Mesenchymal stem cell (in vitro differentiated cells and primary cell): ENCODE data around the gene GABBR2.

Experiments used
- DNase-seq: peaks from one replicate; pipeline ENCODE4 v3.0.0-alpha.2; 2013
- H2AFZ ChIP-seq: one replicate; pipeline ENCODE4 v1.6.1; 2013; ENCODE audit warnings: low read depth, mild to moderate bottlenecking, control low read depth, inconsistent platforms, low read length, moderate library complexity
- H2AK5ac ChIP-seq: 2 replicates; pipeline ENCODE4 v1.6.1; 2013; ENCODE audit warnings: low read length, moderate library complexity, mild to moderate bottlenecking, inconsistent platforms; ENCODE audit not compliant: severe bottlenecking
- H2BK120ac ChIP-seq: one replicate; pipeline ENCODE4 v1.6.1; 2013; ENCODE audit warnings: low read depth, mild to moderate bottlenecking, inconsistent platforms, low read length, moderate library complexity
- H2BK12ac ChIP-seq, 2 experiments: one replicate each; pipeline ENCODE4 v1.6.1; 2013; ENCODE audit warnings: inconsistent platforms in 2 of 2, low read length in 2 of 2, mild to moderate bottlenecking in 2 of 2, moderate library complexity in 2 of 2, control low read depth in 1 of 2
- H2BK15ac ChIP-seq: one replicate; pipeline ENCODE4 v1.6.1; 2013; ENCODE audit warnings: mild to moderate bottlenecking, low read depth, inconsistent platforms; ENCODE audit not compliant: poor library complexity, severe bottlenecking
- H2BK5ac ChIP-seq: 2 replicates; pipeline ENCODE4 v1.6.1; 2013; ENCODE audit warnings: low read depth, mild to moderate bottlenecking, low read length, control low read depth, inconsistent platforms; ENCODE audit not compliant: poor library complexity, severe bottlenecking
- H3K14ac ChIP-seq, 2 experiments: one replicate each; pipeline ENCODE4 v1.6.1; 2013; ENCODE audit warnings: inconsistent platforms in 2 of 2, low read length in 2 of 2, control low read depth in 1 of 2, mild to moderate bottlenecking in 1 of 2, moderate library complexity in 1 of 2
- H3K18ac ChIP-seq, 2 experiments: one replicate each; pipeline ENCODE4 v1.6.1; 2013; ENCODE audit warnings: inconsistent platforms in 2 of 2, low read length in 2 of 2, control low read depth in 1 of 2, low read depth in 1 of 2, mild to moderate bottlenecking in 1 of 2
- H3K23ac ChIP-seq, 2 experiments: one replicate each; pipeline ENCODE4 v1.6.1; 2013; ENCODE audit warnings: inconsistent platforms in 2 of 2, low read length in 2 of 2, mild to moderate bottlenecking in 2 of 2, moderate library complexity in 2 of 2, control low read depth in 1 of 2
- H3K27ac ChIP-seq: 2 replicates; pipeline ENCODE4 v1.5.1; 2013; ENCODE audit warnings: mild to moderate bottlenecking, moderate library complexity, low read length, control low read depth, inconsistent platforms; ENCODE audit not compliant: poor library complexity, severe bottlenecking
- H3K27me3 ChIP-seq, 2 experiments: 2 replicates each; pipeline versions ENCODE4 v1.6.1 to v1.7.0; 2013; ENCODE audit warnings: low read length in 2 of 2, mild to moderate bottlenecking in 2 of 2, moderate library complexity in 2 of 2, control low read depth in 1 of 2, inconsistent platforms in 1 of 2; ENCODE audit not compliant: control insufficient read depth in 1 of 2, insufficient read depth in 1 of 2
- H3K36me3 ChIP-seq, 2 experiments: 2 replicates each; pipeline versions ENCODE4 v1.6.1 to v1.7.0; 2013; ENCODE audit warnings: low read length in 2 of 2, control low read depth in 1 of 2, inconsistent platforms in 1 of 2, low read depth in 1 of 2, mild to moderate bottlenecking in 1 of 2; ENCODE audit not compliant: insufficient read depth in 2 of 2, control insufficient read depth in 1 of 2
- H3K4ac ChIP-seq, 2 experiments: one replicate each; pipeline ENCODE4 v1.6.1; 2013; ENCODE audit warnings: inconsistent platforms in 2 of 2, low read length in 2 of 2, mild to moderate bottlenecking in 2 of 2, moderate library complexity in 2 of 2, control low read depth in 1 of 2, low read depth in 1 of 2
- H3K4me1 ChIP-seq: 2 replicates; pipeline ENCODE4 v1.6.1; 2013; ENCODE audit warnings: low read depth, low read length, control low read depth; ENCODE audit not compliant: control insufficient read depth, insufficient read depth
- H3K4me2 ChIP-seq: 2 replicates; pipeline ENCODE4 v1.6.1; 2013; ENCODE audit warnings: low read length, mild to moderate bottlenecking, inconsistent platforms; ENCODE audit not compliant: poor library complexity, severe bottlenecking
- H3K4me3 ChIP-seq, 2 experiments: 2 replicates each; pipeline versions ENCODE4 v1.5.1 to v1.7.0; 2013; ENCODE audit warnings: low read length in 2 of 2, mild to moderate bottlenecking in 2 of 2, control low read depth in 1 of 2, low read depth in 1 of 2; ENCODE audit not compliant: insufficient read depth in 1 of 2
- H3K79me1 ChIP-seq: replicated peaks from 2 replicates; pipeline ENCODE4 v1.6.1; 2013; ENCODE audit warnings: mild to moderate bottlenecking, control low read depth, low read length, inconsistent platforms; ENCODE audit not compliant: poor library complexity, severe bottlenecking
- H3K9ac ChIP-seq: 2 replicates; pipeline ENCODE4 v1.7.0; 2013; ENCODE audit warnings: mild to moderate bottlenecking, low read length, moderate library complexity
- H3K9me3 ChIP-seq: 2 replicates; pipeline ENCODE4 v1.7.0; 2013; ENCODE audit warnings: mild to moderate bottlenecking, low read length; ENCODE audit not compliant: control insufficient read depth
- H4K8ac ChIP-seq: one replicate; pipeline ENCODE4 v1.6.1; 2013; ENCODE audit warnings: inconsistent platforms, mild to moderate bottlenecking, low read length, moderate library complexity
- H4K91ac ChIP-seq: one replicate; pipeline ENCODE4 v1.6.1; 2013; ENCODE audit warnings: mild to moderate bottlenecking, low read length, inconsistent platforms
- WGBS: methylation state at CpG from one replicate; pipeline ENCODE4 v1.1.7; 2013; ENCODE audit warnings: mixed read lengths; 5-methylcytosine and 5-hydroxymethylcytosine counted together

GABBR2 gene

DNA sequence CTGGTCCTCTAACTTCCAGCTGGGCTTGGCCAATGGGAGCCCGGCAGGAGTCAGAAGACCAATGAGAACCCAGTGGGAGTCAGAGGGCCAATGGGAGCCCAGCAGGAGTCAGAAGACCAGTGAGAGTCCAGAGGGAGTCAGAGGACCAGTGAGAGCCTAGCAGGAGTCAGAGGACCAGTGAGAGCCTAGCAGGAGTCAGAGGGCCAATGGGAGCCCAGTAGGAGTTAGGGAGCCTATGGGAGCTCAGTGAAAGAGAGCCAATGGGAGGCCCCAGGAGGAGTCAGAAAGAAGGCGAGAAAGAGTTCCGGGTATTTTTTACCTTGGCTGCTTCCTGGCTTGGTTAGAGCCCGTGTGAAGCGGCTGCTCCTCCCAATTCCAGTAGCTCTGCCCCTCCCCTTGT is 191.0 kb downstream of the GABBR2 start:
- no peak overlapping the region for H3K27ac ChIP-seq
- no peak overlapping the region for H3K4me3 ChIP-seq
- H2BK120ac ChIP-seq, result no peak overlapping the region
- no peak overlapping the region for H2BK15ac ChIP-seq
- H4K8ac ChIP-seq, result no peak overlapping the region
- no peaks in the 10 kb centered on the region for H3K79me1 ChIP-seq
- H3K4ac ChIP-seq, result no peak overlapping the region
- no peak for DNase-seq
- no peak overlapping the region for H2AK5ac ChIP-seq
- no peak overlapping the region for H2AFZ ChIP-seq
- no peaks in the 10 kb centered on the region for H3K36me3 ChIP-seq
- 82% methylated on average over 5 of the region's 5 CpGs for WGBS
- H2BK12ac ChIP-seq, result no peak overlapping the region
- no peak overlapping the region for H3K23ac ChIP-seq
- no peak overlapping the region for H3K18ac ChIP-seq
- H3K4me1 ChIP-seq, result no peaks in the 10 kb centered on the region
- peaks cover 7 to 15% of the 10 kb centered on the region in 2 experiments for H3K27me3 ChIP-seq
- H3K9ac ChIP-seq, result no peak overlapping the region
- no peak overlapping the region for H2BK5ac ChIP-seq
- no peak overlapping the region for H3K14ac ChIP-seq
- no peaks in the 10 kb centered on the region for H3K9me3 ChIP-seq
- no peak overlapping the region for H3K4me2 ChIP-seq
- no peak overlapping the region for H4K91ac ChIP-seq

DNA sequence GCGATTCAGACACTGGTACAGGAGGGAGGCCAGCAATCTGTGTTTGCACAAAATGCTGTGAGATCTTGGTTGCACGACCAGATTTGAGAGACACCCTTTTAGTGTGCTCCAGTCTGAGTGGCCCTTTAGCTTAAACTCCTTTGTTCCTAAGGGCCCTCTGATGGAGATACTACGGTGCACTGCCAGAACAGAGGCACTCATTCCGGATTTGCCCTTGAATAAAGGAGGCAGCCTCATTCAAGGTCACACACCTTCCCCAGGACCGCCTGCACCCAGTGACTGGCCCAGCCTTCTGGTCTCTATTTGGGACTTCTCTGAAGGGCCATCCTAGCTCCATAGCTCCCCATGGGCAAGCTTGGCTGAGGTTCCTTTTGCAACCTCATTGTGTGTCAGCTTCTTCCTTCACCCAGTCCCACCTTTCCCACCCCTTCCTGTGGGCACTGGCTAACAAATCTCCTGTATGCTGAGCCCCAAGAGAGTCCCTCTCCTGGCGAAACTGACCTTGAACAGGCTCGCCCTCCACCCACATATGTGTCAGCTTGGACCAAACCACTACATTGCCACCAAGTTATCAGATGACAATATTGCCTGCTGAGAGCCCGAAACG is 191.7 kb downstream of the GABBR2 start:
- Histone ChIP-seq H2BK12ac (no peak overlapping the region), H3K9ac (no peak overlapping the region), H3K18ac (no peak overlapping the region), H3K36me3 (no peaks in the 10 kb centered on the region), H3K79me1 (no peaks in the 10 kb centered on the region), H4K91ac (no peak overlapping the region), H3K27ac (no peak overlapping the region), H2BK120ac (no peak overlapping the region), H3K9me3 (no peaks in the 10 kb centered on the region), H2BK5ac (no peak overlapping the region), H2AFZ (no peak overlapping the region), H2BK15ac (no peak overlapping the region), H3K14ac (no peak overlapping the region), H2AK5ac (no peak overlapping the region), H4K8ac (no peak overlapping the region), H3K4ac (no peak overlapping the region), H3K27me3 (peaks cover 7 to 15% of the 10 kb centered on the region in 2 experiments), H3K4me2 (no peak overlapping the region), H3K23ac (no peak overlapping the region), H3K4me3 (no peak overlapping the region), H3K4me1 (no peaks in the 10 kb centered on the region)
- 77% methylated on average over 9 of the region's 9 CpGs for WGBS
- DNase-seq, result no peak

DNA sequence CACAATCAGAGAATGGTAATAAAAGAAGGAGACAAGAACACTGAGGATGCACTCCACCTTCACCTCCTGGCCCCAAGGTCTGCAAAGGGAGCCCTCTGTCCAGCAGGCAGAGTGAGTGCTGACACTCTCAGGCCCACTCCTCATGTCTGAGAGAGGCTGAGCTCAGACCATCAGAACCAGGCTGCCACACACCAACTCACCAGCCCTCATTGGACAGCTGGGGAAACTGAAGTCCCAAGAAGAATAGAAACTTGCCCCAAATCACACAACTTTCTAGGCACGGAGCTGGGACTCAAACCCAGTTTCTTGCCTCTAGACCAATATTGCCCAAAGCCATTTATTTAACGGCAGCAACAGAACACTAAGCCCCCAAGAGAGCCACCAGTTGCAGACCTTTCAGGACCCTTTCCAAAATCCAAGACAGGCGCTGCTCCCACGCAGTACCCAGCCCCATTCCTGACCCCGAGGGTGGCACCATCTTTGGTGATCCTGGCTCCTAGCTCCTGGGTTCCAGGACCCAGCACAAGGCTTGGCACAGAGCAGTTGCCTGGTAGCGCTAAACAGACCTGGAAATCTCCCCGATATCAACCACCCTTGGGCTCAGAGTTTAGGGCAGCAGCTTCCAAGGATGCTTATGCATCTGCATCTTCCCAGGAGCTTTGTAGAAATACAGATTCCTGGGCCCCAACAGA is 192.4 kb downstream of the GABBR2 start:
- Histone ChIP-seq H3K36me3 (no peaks in the 10 kb centered on the region), H4K91ac (no peak overlapping the region)

DNA sequence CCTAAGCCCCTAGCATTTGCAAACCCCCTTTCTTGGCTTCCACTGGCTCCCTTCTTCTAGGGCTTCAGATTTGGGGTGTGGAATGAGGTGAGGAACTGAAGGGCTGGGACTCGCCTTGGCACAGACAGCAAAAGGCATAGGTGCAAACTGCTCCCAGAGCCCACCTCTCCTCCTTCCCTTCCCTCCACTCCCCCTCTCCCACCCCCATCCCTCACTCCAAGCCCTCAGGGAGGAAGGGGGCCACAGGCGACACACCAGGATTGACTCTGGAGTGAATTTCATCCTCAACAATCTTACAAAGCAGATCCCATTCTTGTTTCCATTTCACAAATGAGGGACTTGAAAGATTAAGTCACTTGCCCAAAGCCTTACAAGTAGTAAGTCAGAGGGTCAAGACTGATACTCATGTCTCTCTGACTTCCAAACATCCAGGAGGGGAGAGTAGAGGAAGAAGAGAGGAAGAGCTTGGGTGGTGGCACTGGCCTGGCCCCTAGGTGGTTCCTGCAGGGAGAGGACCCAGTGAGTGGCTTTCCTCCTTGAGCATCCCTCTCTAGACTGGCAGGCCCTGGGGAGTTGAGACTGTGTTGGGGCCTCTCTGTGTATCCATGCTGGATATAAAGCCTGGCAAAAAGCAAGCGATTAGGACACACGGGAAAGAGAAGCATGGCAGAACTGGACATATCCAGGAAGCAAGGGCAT is 193.1 kb downstream of the GABBR2 start:
- Histone ChIP-seq H2AFZ (no peak overlapping the region), H3K18ac (no peak overlapping the region), H2BK120ac (no peak overlapping the region), H3K14ac (no peak overlapping the region), H2BK5ac (no peak overlapping the region), H3K4me1 (no peaks in the 10 kb centered on the region), H3K4me2 (no peak overlapping the region), H3K27ac (no peak overlapping the region), H2BK15ac (no peak overlapping the region), H3K9me3 (no peaks in the 10 kb centered on the region), H2BK12ac (no peak overlapping the region), H3K79me1 (no peaks in the 10 kb centered on the region), H3K23ac (no peak overlapping the region), H4K91ac (no peak overlapping the region), H3K4me3 (no peak overlapping the region), H3K36me3 (no peaks in the 10 kb centered on the region), H2AK5ac (no peak overlapping the region), H3K4ac (no peak overlapping the region), H3K27me3 (peaks cover 7 to 10% of the 10 kb centered on the region in 2 experiments), H4K8ac (no peak overlapping the region), H3K9ac (no peak overlapping the region)
- WGBS, result 93% methylated on average over 3 of the region's 4 CpGs
- no peak for DNase-seq

More for the DNA sequence above, 192.4 kb downstream of the GABBR2 start:
- no peak overlapping the region for H2AFZ ChIP-seq
- H3K27me3 ChIP-seq, result peaks cover 7 to 14% of the 10 kb centered on the region in 2 experiments
- DNase-seq, result no peak
- no peak overlapping the region for H4K8ac ChIP-seq
- H3K9me3 ChIP-seq, result no peaks in the 10 kb centered on the region
- no peak overlapping the region for H3K27ac ChIP-seq
- no peak overlapping the region for H2BK5ac ChIP-seq
- H2BK12ac ChIP-seq, result no peak overlapping the region
- no peak overlapping the region for H3K9ac ChIP-seq
- H2BK15ac ChIP-seq, result no peak overlapping the region
- H3K4me3 ChIP-seq, result no peak overlapping the region
- H3K79me1 ChIP-seq, result no peaks in the 10 kb centered on the region
- no peak overlapping the region for H3K23ac ChIP-seq
- no peaks in the 10 kb centered on the region for H3K4me1 ChIP-seq
- WGBS, result 83% methylated on average over 7 of the region's 7 CpGs
- no peak overlapping the region for H3K4me2 ChIP-seq
- H3K18ac ChIP-seq, result no peak overlapping the region
- no peak overlapping the region for H3K4ac ChIP-seq
- H2BK120ac ChIP-seq, result no peak overlapping the region
- H2AK5ac ChIP-seq, result no peak overlapping the region
- H3K14ac ChIP-seq, result no peak overlapping the region
